ENCODE measurements around the gene CDC42EP5.

DNA sequence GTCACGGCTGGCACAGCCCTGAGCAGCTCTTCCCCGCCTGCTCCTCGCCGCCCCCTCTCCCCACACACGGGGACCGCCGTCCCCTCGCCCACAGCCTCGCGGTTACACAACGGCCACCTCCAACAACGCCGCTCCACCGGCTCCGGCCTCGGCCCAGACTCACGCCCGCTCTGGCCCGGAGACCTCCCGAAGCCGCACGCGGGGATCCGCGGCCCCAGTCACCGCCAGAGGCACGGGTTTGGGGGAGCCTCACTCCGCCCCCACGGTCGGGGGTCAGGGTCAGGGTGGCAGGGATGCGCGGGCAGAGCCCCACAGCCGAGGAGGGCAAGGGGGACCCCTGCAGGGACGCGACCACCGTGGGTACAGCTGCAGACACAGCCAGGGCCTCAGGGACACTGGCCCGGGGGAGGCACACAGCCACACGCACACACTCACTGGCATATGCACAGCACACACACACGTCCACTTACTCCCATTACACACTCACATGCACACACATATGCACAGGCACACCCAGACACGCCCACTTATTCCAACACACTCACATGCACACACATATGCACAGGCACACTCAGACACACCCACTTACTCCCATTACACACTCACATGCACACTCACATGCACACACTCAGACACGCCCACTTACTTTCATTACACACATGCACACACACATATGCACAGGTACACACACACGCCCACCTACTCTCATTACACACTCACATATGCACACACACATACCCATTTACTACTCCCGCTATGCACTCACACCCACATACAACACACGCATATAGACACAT, 56.2 kb downstream of the CDC42EP5 start:
- TF ChIP-seq CTCF (IDR thresholded peaks at IDR 0.05): no peak
- TF ChIP-seq POLR2A (IDR thresholded peaks at IDR 0.05): no peak
- no peak for TF ChIP-seq POLR2AphosphoS5 (IDR thresholded peaks at IDR 0.05)
- no peak for TF ChIP-seq EP300 (IDR thresholded peaks at IDR 0.05)
